GM19324 (cell line): Measurements from ENCODE around the gene ZNF236.

Source experiments
- ATAC-seq: cut with Tn5 transposase; IDR thresholded peaks from one replicate; pipeline ENCODE4 v1.9.1; 2021; ENCODE audit warnings: mild to moderate bottlenecking, moderate library complexity; ENCODE audit not compliant: unreplicated experiment, low FRiP score

ZNF236 gene

GRCh38 chr18:76855594-76855993 is 33.2 kb downstream of the ZNF236 start:
- no peak for ATAC-seq

GRCh38 chr18:76857476-76857875 is 35.1 kb downstream of the ZNF236 start:
- no peak for ATAC-seq

GRCh38 chr18:76859474-76860339 is 37.4 kb downstream of the ZNF236 start:
- no peak for ATAC-seq

- ATAC-seq = no peak
These were observed 38.1 kb downstream of the ZNF236 start for GRCh38 chr18:76860411-76860810.

GRCh38 chr18:76866666-76867065 is 44.3 kb downstream of the ZNF236 start:
- no peak for ATAC-seq

GRCh38 chr18:76873311-76873710 is 51.0 kb downstream of the ZNF236 start:
- ATAC-seq = no peak

- no peak for ATAC-seq
These were observed 51.4 kb downstream of the ZNF236 start for GRCh38 chr18:76873713-76874112.

GRCh38 chr18:76874642-76875389 is 52.5 kb downstream of the ZNF236 start:
- ATAC-seq = no peak

GRCh38 chr18:76875390-76876325 is 53.3 kb downstream of the ZNF236 start:
- no peak for ATAC-seq

GRCh38 chr18:76878426-76878825 is 56.1 kb downstream of the ZNF236 start:
- ATAC-seq = no peak

GRCh38 chr18:76880026-76880425 is 57.7 kb downstream of the ZNF236 start:
- ATAC-seq = no peak

- no peak for ATAC-seq
These were observed 59.4 kb downstream of the ZNF236 start for GRCh38 chr18:76881744-76882143.

GRCh38 chr18:76882146-76882545 is 59.8 kb downstream of the ZNF236 start:
- no peak for ATAC-seq

GRCh38 chr18:76885001-76885400 is 62.6 kb downstream of the ZNF236 start:
- ATAC-seq = no peak

GRCh38 chr18:76886112-76886511 is 63.8 kb downstream of the ZNF236 start:
- ATAC-seq = no peak

- ATAC-seq = no peak
These were observed 66.8 kb downstream of the ZNF236 start for GRCh38 chr18:76889091-76889699.

GRCh38 chr18:76892832-76893231 is 70.5 kb downstream of the ZNF236 start:
- no peak for ATAC-seq

GRCh38 chr18:76894566-76895346 is 72.4 kb downstream of the ZNF236 start:
- ATAC-seq = no peak

GRCh38 chr18:76895498-76895897 is 73.1 kb downstream of the ZNF236 start:
- no peak for ATAC-seq
